WI38 (cell line): ENCODE results near the gene PPP2R5C.

Experiments
- H3K4me3 ChIP-seq: 2 replicates; pipeline ENCODE4 v1.5.1; 2011; ENCODE audit warnings: low read depth, mild to moderate bottlenecking, control low read depth, low read length
- CTCF ChIP-seq: IDR thresholded peaks from 2 replicates; pipeline ENCODE4 v1.5.1; 2012; ENCODE audit warnings: low read depth, mild to moderate bottlenecking, control low read depth, low read length

The PPP2R5C gene

GRCh38 chr14:101961746-101962502 lies 200.4 kb downstream of the PPP2R5C start:
- H3K4me3 ChIP-seq = no peak overlapping the region
- no peak for TF ChIP-seq CTCF

GRCh38 chr14:101962503-101962874 lies 201.0 kb downstream of the PPP2R5C start:
- H3K4me3 ChIP-seq = no peak overlapping the region

GRCh38 chr14:101963052-101963451 lies 201.5 kb downstream of the PPP2R5C start:
- TF ChIP-seq CTCF = no peak
- H3K4me3 ChIP-seq = no peak overlapping the region

More at GRCh38 chr14:101962503-101962874, 201.0 kb downstream of the PPP2R5C start:
- no peak for TF ChIP-seq CTCF

GRCh38 chr14:101963656-101964296 lies 202.3 kb downstream of the PPP2R5C start:
- H3K4me3 ChIP-seq = peak overlapping the region; percentile 31
- no peak for TF ChIP-seq CTCF

GRCh38 chr14:101964297-101965180 lies 203.0 kb downstream of the PPP2R5C start, which contains the start of gene DYNC1H1:
TSS of gene DYNC1H1 (plus strand) at chr14:101964573. CDS start at chr14:101964692, 119 bp downstream.
- TF ChIP-seq CTCF = no peak
- H3K4me3 ChIP-seq = peak within 1 kb of the TSS; percentile 81

GRCh38 chr14:101965181-101965544 lies 203.7 kb downstream of the PPP2R5C start:
- TF ChIP-seq CTCF = no peak
- peak overlapping the region; percentile 81 for H3K4me3 ChIP-seq
